Pancreas (tissue), 10 donors: Measurements from ENCODE around the gene TRIM54. TPM values are rescaled to one million over a fixed set of nuclear protein-coding genes. Genes with fewer than 3 reads are reported as not detected.

Experiments
- ATAC-seq, 4 donors: fragments of 200-7000 bp; cut with Tn5 transposase; one replicate each; pipeline versions ENCODE4 v1.8.0 to v1.9.1; 2020; ENCODE audit warnings: mild to moderate bottlenecking in 4 of 4, moderate library complexity in 4 of 4
- DNase-seq, 6 donors: peaks; one replicate each; pipeline ENCODE4 v3.0.0-alpha.2; 2020
- FAIRE-seq: peaks from 2 replicates; lab custom pipeline; 2012; peaks lifted over from hg19 to GRCh38; lab: Jason Lieb, UNC
- H3K27ac ChIP-seq, 4 donors: fragments of 200-600 bp; sonication (generic); 1 replicate in 3 of 4; 2 replicates in 1 of 4; pipeline versions ENCODE4 v1.5.0 to v1.8.0; 2020
- H3K27me3 ChIP-seq, 4 donors: fragments of 200-600 bp; one replicate each; pipeline ENCODE4 v1.8.0; 2021
- H3K36me3 ChIP-seq, 3 donors: fragments of 200-600 bp; sonication (generic) in 1 of 3; one replicate each; pipeline versions ENCODE4 v1.5.0 to v1.8.0; 2020 to 2021
- H3K4me1 ChIP-seq, 3 donors: fragments of 200-600 bp; one replicate each; pipeline ENCODE4 v1.8.0; 2021
- H3K4me3 ChIP-seq, 4 donors: fragments of 200-600 bp; sonication (generic) in 2 of 4; one replicate each; pipeline versions ENCODE4 v1.5.0 to v1.8.0; 2020 to 2021
- H3K9me3 ChIP-seq, 4 donors: fragments of 200-600 bp; one replicate each; pipeline ENCODE4 v1.8.0; 2021
- CTCF ChIP-seq, 4 donors: fragments of 200-600 bp; sonication (generic) in 3 of 4; IDR thresholded peaks; one replicate each; pipeline versions ENCODE4 v1.5.0 to v1.8.0; 2021; ENCODE audit warnings: antibody characterized with exemption in 4 of 4
- WGBS, 2 donors: extraction: QIAGEN DNeasy Blood & Tissue Kit; methylation state at CpG; one replicate each; pipeline ENCODE4 v1.1.7; 2013; 5-methylcytosine and 5-hydroxymethylcytosine counted together
- intact Hi-C, 3 donors: fragments of 100-400 bp; cut with DNase I; formaldehyde crosslinking; loops; one replicate each; pipeline versions ENCODE4 v1.11.1 to v1.14.2; 2022
- polyA plus RNA-seq, 2 donors: library from polyadenylated mRNA; stranded (reverse); fragments of 200-250 nt; gene quantifications; one replicate each; pipeline ENCODE4 v1.2.3, GENCODE V29; 2013
- total RNA-seq, 6 donors: library from RNA; stranded (reverse); fragmentation: NEBNext Ultra II Directional in 4 of 6; extraction: Animal tissue kit (Norgen Biotek cat#: 25700) in 4 of 6; gene quantifications; one replicate each; pipeline versions ENCODE4 v1.2.1 to v1.2.4, GENCODE V29; 2021 to 2023
- donor health status: healthy with polysubstance abuse.
- donor health status: DM: no; HTN: no; CAD: no; lungs with moderate emphysema.
- donor health status: DM: no; HTN: no; CAD: no.
- donor health status: control.
- donor health status: control.
- donor health status: Bipolar disorder and iron deficiency.
- donor health status: DM: yes; HTN: yes; CAD: no.
- donor health status: DM: no; HTN: no; CAD: no.
- donor health status: DM: no; HTN: no; CAD: no.
- donor health status: DM: yes; HTN: yes; CAD: no.

The TRIM54 gene
- total and polyA plus RNA-seq, 8 donors: 0.08 to 1.1 (median 0.29) TPM

GRCh38 chr2:27324720-27325119 is 42.5 kb downstream of the TRIM54 start:
- Histone ChIP-seq H3K36me3 (peaks cover 0 to 30% (median 11%) of the 10 kb centered on the region in 3 donors), H3K9me3 (no peaks in the 10 kb centered on the region), H3K4me1 (peaks cover 8 to 26% (median 21%) of the 10 kb centered on the region in 3 donors), H3K27me3 (no peaks in the 10 kb centered on the region), H3K4me3 (no peak overlapping the region), H3K27ac (peak overlapping the region in 1 of 4 donors; percentile 94)
- 96 to 99% methylated on average over 5 of the region's 5 CpGs for WGBS, 2 donors
- TF ChIP-seq CTCF (IDR thresholded peaks at IDR 0.05): no peak
- intact Hi-C loops: no loop called here
- FAIRE-seq (no peak), ATAC-seq (no peak), DNase-seq (no peak)

GRCh38 chr2:27335311-27335710 is 53.1 kb downstream of the TRIM54 start:
- no peak for TF ChIP-seq CTCF (IDR thresholded peaks at IDR 0.05)
- H3K27ac ChIP-seq: no peak overlapping the region
- no peaks in the 10 kb centered on the region for H3K9me3 ChIP-seq
- FAIRE-seq (no peak), ATAC-seq (no peak), DNase-seq (no peak)
- H3K36me3 ChIP-seq: peaks cover 9 to 59% (median 17%) of the 10 kb centered on the region in 3 donors
- no peak overlapping the region for H3K4me3 ChIP-seq
- intact Hi-C loops: no loop called here
- H3K4me1 ChIP-seq: no peaks in the 10 kb centered on the region
- 95% methylated on average over 3 of the region's 3 CpGs for WGBS, 2 donors
- H3K27me3 ChIP-seq: no peaks in the 10 kb centered on the region

- H3K27me3 ChIP-seq: no peaks in the 10 kb centered on the region
- no peak overlapping the region for H3K4me3 ChIP-seq
- ATAC-seq (no peak), DNase-seq (no peak), FAIRE-seq (no peak)
- 95% methylated on average over 7 of the region's 7 CpGs for WGBS, 2 donors
- H3K4me1 ChIP-seq: no peaks in the 10 kb centered on the region
- intact Hi-C loops: no loop called here
- peaks cover 9 to 68% (median 22%) of the 10 kb centered on the region in 3 donors for H3K36me3 ChIP-seq
- H3K9me3 ChIP-seq: no peaks in the 10 kb centered on the region
- no peak overlapping the region for H3K27ac ChIP-seq
- TF ChIP-seq CTCF (IDR thresholded peaks at IDR 0.05): no peak
These were observed 53.9 kb downstream of the TRIM54 start for GRCh38 chr2:27336173-27336572.

GRCh38 chr2:27347641-27348040 is 65.4 kb downstream of the TRIM54 start:
- intact Hi-C loops: no loop called here
- Histone ChIP-seq H3K27ac (no peak overlapping the region), H3K27me3 (no peaks in the 10 kb centered on the region), H3K9me3 (no peaks in the 10 kb centered on the region), H3K4me1 (no peaks in the 10 kb centered on the region), H3K4me3 (no peak overlapping the region), H3K36me3 (peaks cover 0 to 2% (median 0%) of the 10 kb centered on the region in 3 donors)
- WGBS, 2 donors: 81 to 83% methylated on average over 2 of the region's 2 CpGs
- ATAC-seq (no peak), FAIRE-seq (no peak), DNase-seq (no peak)
- no peak for TF ChIP-seq CTCF (IDR thresholded peaks at IDR 0.05)

GRCh38 chr2:27350106-27350693 is 68.0 kb downstream of the TRIM54 start:
- Histone ChIP-seq H3K27ac (no peak overlapping the region), H3K4me1 (peaks cover 0 to 12% (median 11%) of the 10 kb centered on the region in 3 donors), H3K9me3 (no peaks in the 10 kb centered on the region), H3K27me3 (no peaks in the 10 kb centered on the region), H3K4me3 (no peak overlapping the region), H3K36me3 (no peaks in the 10 kb centered on the region)
- no peak for DNase-seq
- intact Hi-C loops: no loop called here
- TF ChIP-seq CTCF (IDR thresholded peaks at IDR 0.05): no peak
- peak in 3 of 4 donors; percentile 23 to 59 (median 53) for ATAC-seq
- no peak for FAIRE-seq
- 45 to 48% methylated on average over 7 of the region's 7 CpGs for WGBS, 2 donors
